GM23338 (cell line): ENCODE data around the gene ARPC2.

Experiments
- CTCF ChIP-seq, 2 experiments: fragments of 200-600 bp in 1 of 2; sonication (generic) in 1 of 2; conservative IDR thresholded peaks; 2 replicates each; pipeline versions ENCODE4 v1.5.1 to v1.6.1; 2016 to 2017; ENCODE audit warnings: antibody characterized with exemption in 2 of 2, low read depth in 2 of 2, mild to moderate bottlenecking in 2 of 2, moderate library complexity in 1 of 2
- POLR2AphosphoS5 ChIP-seq: IDR thresholded peaks from 2 replicates; pipeline ENCODE4 v1.6.1; 2016; ENCODE audit warnings: antibody characterized with exemption, low read depth
- ZNF331 ChIP-seq: fragments of 250-450 bp; sonication (Bioruptor Pico); IDR thresholded peaks from 2 replicates; pipeline ENCODE4 v1.5.0; 2020; ENCODE audit warnings: low read depth, mild to moderate bottlenecking, moderate library complexity

GRCh38 chr2:218259099-218259961, 42.3 kb downstream of the ARPC2 start:
- TF ChIP-seq ZNF331 (no peak), CTCF (conservative IDR thresholded peaks at IDR 0.05; ENCODE audit: low read depth in 2 of 2) (no peak), POLR2AphosphoS5 (no peak)
